HFF-Myc (cell line): ENCODE data around the gene AR.

Source experiments
- DNase-seq: peaks from one replicate; pipeline ENCODE4 v3.0.0-alpha.2; 2011; ENCODE audit warnings: low read depth; ENCODE audit errors: extremely low read depth
- H3K4me3 ChIP-seq: replicated peaks from 2 replicates; pipeline ENCODE4 v1.5.1; 2011; ENCODE audit warnings: low read depth, mild to moderate bottlenecking, control low read depth, low read length
- CTCF ChIP-seq: IDR thresholded peaks from 2 replicates; pipeline ENCODE4 v1.5.1; 2012; ENCODE audit warnings: mild to moderate bottlenecking, low read depth, low read length, control low read depth; ENCODE audit errors: missing control alignments

AR gene

GRCh38 chrX:67697452-67697851, 153.6 kb downstream of the AR start:
- no peak for DNase-seq
- no peak for TF ChIP-seq CTCF
- H3K4me3 ChIP-seq: no peak overlapping the region

GRCh38 chrX:67700602-67701001, 156.8 kb downstream of the AR start:
- H3K4me3 ChIP-seq: no peak overlapping the region
- DNase-seq: no peak
- TF ChIP-seq CTCF: no peak

GRCh38 chrX:67714004-67714403, 170.2 kb downstream of the AR start:
- TF ChIP-seq CTCF: no peak
- no peak for DNase-seq
- H3K4me3 ChIP-seq: no peak overlapping the region

- no peak for TF ChIP-seq CTCF
- no peak for DNase-seq
Observed at GRCh38 chrX:67717571-67717970, 173.8 kb downstream of the AR start.

GRCh38 chrX:67718926-67719325, 175.1 kb downstream of the AR start:
- no peak overlapping the region for H3K4me3 ChIP-seq
- no peak for DNase-seq
- TF ChIP-seq CTCF: no peak

More at GRCh38 chrX:67717571-67717970, 173.8 kb downstream of the AR start:
- no peak overlapping the region for H3K4me3 ChIP-seq

- no peak overlapping the region for H3K4me3 ChIP-seq
- DNase-seq: no peak
- TF ChIP-seq CTCF: no peak
Observed at GRCh38 chrX:67720344-67720743, 176.5 kb downstream of the AR start.

GRCh38 chrX:67721321-67721720, 177.5 kb downstream of the AR start:
- TF ChIP-seq CTCF: no peak
- no peak overlapping the region for H3K4me3 ChIP-seq
- DNase-seq: no peak
